GM19455 (cell line): Measurements from ENCODE around the gene FBXL14.
"Not testable (repeated sequence)": the region's sequence is repeated elsewhere in the genome, so short reads cannot be mapped to it uniquely, and the experiment has no call there.

Experiments
- ATAC-seq: cut with Tn5 transposase; IDR thresholded peaks from one replicate; pipeline ENCODE4 v1.9.1; 2021; ENCODE audit not compliant: unreplicated experiment

FBXL14 gene

DNA sequence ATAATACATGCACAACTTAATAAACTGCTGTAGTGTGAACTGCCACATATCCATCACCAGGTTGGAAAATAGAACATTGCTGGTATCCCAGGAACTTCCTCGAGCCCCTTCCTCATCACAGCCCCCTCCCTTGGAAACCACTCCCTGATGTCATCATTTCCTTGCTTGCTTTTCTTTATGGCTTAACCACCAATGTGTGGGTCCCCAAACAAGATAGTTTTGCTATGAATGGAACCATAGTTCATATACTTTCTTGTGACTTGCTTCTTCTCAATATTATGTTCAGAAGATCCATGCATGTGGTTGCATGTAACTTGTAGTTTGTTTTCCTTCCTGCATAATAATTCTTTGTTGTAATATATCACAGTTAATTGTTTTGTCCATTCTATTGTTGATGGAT lies 25.7 kb upstream of the FBXL14 start:
- no peak for ATAC-seq

GRCh38 chr12:1619587-1619986 lies 25.2 kb upstream of the FBXL14 start:
- ATAC-seq, result no peak

GRCh38 chr12:1619159-1619558 lies 24.8 kb upstream of the FBXL14 start:
- no peak for ATAC-seq

- no peak for ATAC-seq
These were observed 24.1 kb upstream of the FBXL14 start for GRCh38 chr12:1618489-1618888.

DNA sequence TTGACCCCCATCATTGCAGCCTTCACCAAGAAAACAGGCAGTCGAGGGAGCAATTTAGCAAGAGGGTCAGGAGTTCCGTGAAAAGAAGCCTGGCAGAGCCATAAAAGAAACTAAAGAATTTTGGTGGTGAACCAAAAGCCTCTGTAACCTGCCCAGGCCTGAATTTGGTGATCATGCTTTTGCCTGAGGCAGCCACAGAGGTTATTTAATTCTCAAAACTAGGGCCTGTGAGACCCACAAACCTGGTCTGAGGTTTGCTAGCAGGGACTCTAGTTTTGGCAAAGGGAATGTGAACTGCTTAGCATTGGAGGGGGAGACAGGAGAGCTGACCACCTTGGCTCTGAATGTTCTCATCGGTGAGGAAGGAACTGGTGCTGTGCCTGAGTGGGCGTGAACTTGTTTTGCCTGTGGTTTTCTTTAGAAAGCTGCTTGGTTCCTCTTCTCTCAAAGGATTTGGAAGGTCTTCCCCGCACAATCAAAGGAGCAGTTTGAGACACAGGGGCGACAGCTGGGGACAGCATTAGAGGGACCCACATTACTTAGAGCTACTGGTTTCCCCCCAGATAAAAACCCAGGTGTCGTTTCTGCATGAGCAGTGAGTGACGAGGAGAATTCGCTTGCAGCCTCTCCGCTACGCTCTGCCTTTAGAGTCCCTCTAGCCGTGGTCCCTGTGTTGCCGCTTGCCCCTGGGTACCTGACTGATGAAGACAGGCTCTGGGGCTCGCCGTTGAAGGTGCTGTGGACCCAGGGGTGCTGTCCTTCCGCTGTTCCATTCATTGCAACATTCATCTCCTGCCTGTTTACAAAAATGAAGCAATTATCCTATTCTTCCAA lies 22.1 kb upstream of the FBXL14 start:
- ATAC-seq, result no peak

- ATAC-seq, result no peak
These were observed 20.0 kb upstream of the FBXL14 start for GRCh38 chr12:1614360-1614759.

DNA sequence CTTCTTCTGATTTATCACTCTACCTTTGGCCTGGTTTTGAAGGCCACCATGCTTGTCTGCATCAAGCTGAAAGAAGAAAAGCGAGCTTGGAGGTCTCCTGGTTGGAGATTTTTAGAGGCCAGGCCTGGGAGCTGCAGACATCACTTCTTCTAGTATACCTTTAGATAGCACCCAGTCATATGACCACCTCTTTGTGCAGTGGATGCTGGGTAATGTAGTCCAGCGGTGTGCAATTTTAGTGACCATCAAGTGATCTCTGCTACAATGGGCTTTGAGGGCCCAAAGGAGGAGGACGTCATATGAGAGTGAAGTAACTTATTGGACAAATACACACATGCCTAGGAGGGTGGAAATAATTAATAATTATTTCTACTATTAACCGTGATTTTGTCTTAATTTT lies 19.5 kb upstream of the FBXL14 start:
- ATAC-seq, result no peak

GRCh38 chr12:1611803-1612572 lies 17.6 kb upstream of the FBXL14 start:
- ATAC-seq, result no peak

DNA sequence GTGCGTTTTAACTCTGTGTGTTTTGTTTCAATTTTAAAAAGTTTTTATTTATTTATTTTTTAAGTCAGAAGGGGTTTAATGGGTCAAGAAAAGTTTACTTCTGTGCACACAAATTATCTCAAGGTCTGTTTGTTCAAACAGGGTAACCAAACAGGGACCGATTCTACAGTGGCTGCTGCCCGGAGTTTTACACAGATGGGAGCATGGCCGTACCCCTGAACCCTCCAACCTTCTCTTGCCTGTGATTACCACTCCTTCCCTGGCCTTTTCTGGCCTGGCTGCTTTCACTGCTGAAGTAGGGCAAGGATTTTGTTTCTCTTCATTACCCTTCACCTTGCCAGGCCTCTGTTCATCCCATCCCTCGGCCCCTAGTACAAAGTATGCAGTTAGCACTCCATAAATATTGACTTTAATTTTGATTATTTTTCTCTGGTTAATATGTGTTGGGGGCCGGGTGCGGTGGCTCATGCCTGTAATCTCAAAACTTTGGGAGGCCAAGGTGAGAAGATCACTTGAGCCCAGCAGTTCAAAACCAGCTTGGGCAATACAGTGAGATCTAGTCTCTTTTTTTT lies 15.8 kb upstream of the FBXL14 start:
- no peak for ATAC-seq

DNA sequence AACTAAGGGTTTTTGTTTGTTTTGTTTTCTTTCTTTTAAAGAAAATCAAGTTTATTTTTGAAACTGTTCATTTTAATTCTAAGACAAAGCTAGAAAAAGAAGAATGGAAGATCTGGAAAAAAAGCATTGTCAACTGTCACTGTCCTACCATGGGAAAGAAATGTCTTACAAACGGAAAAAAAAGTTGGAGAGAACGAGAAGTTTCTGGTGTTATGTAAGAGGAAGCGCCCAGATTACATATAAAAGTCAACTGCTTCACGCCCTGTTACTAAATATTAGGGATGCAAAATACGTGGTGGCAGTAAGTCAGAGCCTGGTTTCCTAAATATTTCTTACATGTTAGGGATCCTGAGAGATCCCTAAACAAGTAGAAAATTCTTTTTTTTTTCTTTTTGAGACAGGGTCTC lies 14.3 kb upstream of the FBXL14 start:
- no peak for ATAC-seq

GRCh38 chr12:1607940-1608712 lies 13.7 kb upstream of the FBXL14 start:
- no peak for ATAC-seq

DNA sequence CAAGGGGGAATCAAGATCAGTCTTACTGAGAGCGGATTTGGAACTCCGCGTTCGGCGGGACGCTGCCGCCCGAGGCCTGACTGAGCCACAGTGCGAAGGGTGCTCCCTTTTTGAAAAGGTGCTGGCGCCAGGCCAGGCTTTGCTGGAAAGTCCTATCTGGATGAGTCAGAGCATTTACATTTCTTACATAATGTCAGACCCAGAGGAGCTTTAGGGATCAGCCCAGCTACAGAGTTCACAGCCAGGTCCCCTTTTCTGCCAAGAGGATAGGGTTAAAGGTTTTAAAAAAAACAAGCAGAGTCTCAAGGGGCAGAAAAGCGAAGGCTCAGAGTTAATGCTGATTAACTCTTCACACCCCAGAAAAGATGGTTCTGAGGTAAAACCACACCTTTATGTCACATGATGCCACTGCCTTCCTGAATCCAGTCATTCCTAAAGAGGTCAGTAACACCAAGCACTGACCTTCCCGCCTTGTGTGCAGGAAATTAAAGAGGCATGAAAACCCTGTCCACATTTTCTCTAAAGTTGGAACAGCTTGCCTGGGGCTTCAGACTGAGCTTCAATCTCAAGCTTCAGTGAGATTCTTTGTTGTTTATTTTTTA lies 11.7 kb upstream of the FBXL14 start:
- peak; percentile 42 for ATAC-seq

DNA sequence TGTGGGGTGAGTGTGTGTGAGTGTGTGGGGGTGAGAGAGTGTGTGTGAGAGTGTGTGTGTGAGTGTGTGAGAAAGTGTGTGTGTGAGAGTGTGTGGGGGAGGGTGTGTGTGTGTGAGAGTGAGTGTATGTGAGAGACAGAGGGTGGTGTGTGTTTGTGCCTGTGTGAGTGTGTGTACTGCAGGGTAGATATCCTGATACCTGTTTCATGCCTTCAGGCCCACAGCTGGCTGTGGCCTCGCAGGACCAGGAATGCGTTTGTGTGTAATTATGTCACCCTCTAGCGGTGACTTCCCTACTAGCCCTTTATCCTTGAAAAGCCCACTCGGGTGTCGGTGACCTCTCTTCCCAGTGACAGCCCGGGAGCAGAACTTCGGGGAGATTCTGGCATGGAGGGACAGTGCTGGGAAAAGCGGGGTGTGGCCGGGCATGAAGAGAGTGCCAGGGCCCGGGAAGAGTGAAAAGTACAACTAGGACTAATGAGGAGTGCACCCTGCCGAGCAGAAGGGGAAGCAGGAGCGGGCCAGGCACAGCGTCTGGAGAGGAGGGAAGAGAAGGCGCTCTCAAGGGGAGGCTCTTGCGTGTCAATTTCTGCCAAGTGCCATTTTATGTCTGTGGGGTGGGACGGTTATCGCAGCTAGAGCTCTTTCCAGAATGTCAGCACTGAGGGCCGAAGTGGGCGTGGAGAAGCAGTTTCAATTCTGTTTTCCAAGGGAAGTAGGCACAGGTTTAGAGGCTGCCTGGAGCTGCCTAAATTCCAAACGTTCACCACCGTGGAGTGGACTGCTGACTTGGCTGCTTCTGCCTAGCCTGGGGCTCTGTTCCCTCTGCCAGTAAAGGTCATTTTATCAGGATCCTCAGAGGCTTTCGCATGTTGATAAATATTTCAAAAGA lies 11.0 kb upstream of the FBXL14 start:
- peak; percentile 47 for ATAC-seq

GRCh38 chr12:1604464-1604863 lies 10.1 kb upstream of the FBXL14 start:
- ATAC-seq, result no peak

DNA sequence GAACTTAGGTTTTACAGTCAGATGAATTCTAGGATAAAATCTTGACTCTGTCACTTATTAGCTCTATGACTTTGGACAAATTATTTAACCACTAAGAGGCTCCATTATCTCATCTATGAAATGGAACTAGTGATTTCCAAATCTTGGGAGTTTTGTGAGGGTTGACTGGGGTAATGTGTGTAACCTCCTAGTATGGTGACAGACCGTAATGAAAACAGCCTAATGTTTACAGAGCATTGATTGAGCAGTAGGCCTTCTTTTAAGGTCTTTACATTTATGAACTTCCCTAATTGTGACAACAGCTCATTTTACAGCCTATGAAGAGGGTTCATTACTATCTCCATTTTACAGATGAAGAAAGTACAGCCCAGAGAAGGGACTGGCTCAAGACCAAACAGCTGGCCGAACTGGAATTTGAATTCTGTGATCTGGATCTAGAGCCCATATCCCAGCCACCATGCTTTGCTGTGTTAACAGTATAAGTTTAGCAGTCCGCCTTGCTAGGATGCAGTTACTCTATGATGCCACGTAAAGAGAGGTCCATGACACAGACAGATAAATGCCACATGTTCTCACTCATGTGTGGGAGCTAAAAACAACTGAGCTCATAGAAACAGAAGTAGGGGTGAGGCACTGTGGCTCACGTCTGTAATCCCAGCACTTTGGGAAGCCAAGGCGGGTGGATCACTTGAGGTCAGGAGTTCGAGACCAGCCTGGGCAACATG lies 9.1 kb upstream of the FBXL14 start:
- ATAC-seq, result no peak

GRCh38 chr12:1602706-1603105 lies 8.3 kb upstream of the FBXL14 start:
- not testable (repeated sequence) for ATAC-seq

DNA sequence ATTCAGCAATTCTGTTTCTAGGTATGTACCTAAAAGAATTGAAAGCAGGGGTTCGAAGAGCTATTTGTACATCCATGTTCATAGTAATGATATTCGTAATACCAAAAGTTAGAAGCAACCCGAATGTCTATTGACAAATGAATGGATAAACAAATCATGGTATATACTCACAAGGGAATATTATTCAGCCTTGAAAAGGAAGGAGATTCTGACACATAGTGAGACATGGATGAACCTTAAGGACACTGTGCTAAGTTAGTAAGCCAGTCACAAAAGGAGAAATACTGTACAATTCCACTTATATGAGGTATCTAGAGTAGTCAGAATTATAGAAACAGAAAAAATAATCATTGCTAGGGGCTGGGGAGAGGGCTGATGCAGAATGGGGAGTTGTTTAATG lies 4.4 kb upstream of the FBXL14 start:
- ATAC-seq, result no peak

DNA sequence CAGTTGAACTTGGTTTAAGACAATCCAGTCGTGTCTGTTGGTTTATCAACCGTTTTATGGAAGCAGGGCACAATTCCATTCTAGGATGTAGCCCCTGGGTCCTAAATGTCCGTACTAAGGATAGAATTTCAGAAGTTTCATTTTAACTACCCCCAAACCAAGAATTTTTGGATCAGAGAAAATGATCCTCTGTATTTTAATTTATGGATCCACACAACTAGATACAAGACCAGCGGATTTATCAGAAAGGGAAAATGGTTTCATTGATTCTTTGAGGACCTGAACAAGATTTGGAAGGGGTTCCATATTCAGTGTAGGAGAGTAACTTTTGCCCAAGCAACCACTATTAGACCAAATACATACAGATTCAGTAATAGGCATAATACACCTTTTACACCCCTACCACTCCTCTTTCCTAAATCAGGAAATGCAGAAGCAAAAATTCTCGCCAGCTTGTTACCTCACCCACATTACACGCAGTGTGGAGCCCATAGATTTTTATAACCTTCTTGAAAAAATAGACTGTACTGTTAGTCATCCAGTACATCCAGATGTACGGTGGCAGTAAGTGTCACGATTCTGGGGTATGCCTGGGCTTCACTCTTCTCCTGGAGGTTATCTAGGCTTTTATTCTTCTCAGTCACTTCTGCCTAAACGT lies 1.4 kb upstream of the FBXL14 start:
- ATAC-seq, result no peak
